Measurements from ENCODE around the gene RNF215.
"Not testable (repeated sequence)": the region's sequence is repeated elsewhere in the genome, so short reads cannot be mapped to it uniquely, and the experiment has no call there.

RNF215 gene

DNA sequence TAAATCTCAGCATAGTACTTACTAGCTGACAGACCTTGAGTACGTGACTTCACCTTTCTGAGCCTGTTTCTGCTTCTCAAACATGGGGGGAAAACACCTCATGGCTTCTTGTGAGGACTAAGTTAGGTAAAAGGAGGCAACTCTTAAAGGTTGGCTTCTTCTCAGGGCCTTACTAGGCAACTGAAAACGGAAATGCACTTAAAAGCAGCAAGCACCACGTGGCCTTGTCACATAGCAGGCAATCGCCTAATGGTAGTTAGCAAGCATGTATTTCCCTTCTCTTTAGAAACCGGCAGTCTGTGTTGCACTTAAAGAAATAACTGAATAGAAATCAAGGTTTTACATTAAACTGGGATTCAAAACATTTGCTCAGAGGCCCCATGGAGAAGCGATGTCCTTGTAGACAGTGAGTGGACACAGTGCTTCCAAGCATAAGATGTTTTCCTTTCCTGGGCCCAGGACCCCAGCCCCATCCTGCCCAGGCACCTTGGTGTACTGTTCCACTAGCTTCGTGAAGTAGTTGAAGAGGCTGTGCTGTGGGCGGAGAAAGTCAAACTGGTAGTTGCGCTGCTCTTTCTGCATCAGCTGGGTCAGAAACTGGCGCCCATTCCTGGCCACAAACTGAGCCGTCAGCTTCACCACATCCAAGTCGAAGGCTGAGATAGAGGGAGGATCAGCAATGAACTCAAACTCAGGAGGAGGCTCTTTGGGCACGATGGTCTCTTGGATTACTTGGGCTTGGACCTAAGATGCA, 42.6 kb downstream of the RNF215 start:
- DNase-seq (ENCODE audit: low read depth) = no peak

DNA sequence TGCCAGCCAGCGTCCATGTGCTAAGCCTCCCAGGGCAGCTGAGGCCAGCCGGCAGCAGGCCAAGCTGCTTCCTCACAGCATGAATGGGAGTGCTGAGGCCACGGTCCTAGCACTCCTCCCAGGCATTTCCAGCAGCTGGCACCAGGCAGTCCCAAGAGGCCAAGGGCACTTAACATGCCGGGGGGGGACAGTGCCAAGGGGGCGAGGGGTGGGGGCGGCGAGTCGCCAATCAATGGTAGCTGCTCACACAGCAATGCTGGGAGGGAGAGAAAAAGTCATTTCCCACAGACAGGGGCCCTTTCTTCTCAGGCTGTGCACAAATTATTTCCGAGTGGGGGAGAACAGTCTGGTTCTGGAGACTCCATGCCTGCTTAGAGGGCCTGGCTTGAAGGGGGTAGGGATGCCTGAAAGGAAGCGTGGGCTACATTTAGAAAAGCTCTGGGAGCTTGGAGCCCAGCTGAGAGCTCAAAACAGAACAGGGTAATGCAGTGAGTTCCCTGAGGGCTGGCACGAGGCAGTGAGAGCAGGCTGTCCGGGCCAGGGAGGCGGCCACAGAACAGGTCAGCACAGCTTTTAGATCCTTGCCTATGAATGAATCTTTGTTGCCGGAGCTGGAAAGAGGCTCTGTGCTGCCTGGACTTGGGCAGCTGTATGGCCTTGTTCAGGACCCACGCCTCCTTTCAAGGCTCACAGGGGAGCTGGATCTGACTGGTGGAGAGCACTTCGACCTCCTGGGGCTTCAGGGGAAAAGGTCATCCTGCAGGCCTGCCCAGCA, 46.1 kb downstream of the RNF215 start:
- DNase-seq (ENCODE audit: low read depth) = no peak
- TF ChIP-seq, protein P1, sequence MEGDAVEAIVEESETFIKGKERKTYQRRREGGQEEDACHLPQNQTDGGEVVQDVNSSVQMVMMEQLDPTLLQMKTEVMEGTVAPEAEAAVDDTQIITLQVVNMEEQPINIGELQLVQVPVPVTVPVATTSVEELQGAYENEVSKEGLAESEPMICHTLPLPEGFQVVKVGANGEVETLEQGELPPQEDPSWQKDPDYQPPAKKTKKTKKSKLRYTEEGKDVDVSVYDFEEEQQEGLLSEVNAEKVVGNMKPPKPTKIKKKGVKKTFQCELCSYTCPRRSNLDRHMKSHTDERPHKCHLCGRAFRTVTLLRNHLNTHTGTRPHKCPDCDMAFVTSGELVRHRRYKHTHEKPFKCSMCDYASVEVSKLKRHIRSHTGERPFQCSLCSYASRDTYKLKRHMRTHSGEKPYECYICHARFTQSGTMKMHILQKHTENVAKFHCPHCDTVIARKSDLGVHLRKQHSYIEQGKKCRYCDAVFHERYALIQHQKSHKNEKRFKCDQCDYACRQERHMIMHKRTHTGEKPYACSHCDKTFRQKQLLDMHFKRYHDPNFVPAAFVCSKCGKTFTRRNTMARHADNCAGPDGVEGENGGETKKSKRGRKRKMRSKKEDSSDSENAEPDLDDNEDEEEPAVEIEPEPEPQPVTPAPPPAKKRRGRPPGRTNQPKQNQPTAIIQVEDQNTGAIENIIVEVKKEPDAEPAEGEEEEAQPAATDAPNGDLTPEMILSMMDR (conservative IDR thresholded peaks at IDR 0.05; ENCODE audit: control insufficient read depth, insufficient read depth, low read depth, low read length) = no peak
- H3K4me3 ChIP-seq (ENCODE audit: control insufficient read depth, low read depth, low read length) = no peak overlapping the region

More for the DNA sequence above, 42.6 kb downstream of the RNF215 start:
- no peak overlapping the region for H3K4me3 ChIP-seq (ENCODE audit: control insufficient read depth, low read depth, low read length)
- TF ChIP-seq, protein P1 (conservative IDR thresholded peaks at IDR 0.05; ENCODE audit: control insufficient read depth, insufficient read depth, low read depth, low read length) = no peak

DNA sequence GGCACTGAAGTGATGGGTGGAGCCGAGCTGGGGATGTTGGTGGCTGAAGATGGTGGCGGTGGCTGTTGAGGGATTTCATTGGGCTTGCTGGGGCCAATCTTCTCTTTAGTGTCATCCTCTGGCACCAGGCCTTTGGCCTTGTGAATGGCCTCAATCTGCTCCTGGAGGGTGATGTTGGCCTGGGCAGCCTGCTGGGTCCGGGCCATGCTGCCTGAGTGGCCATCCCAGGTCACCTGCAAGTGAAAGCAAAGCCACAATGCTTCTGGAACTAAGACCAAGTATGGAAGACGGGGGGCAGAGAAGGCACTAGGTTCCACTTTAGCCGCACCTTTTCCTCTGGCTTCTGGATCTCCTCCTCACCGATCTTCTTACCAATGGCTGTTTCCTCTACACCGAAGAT, 48.4 kb downstream of the RNF215 start:
- DNase-seq (ENCODE audit: low read depth) = no peak
- no peak overlapping the region for H3K4me3 ChIP-seq (ENCODE audit: control insufficient read depth, low read depth, low read length)
- TF ChIP-seq, protein P1 (conservative IDR thresholded peaks at IDR 0.05; ENCODE audit: control insufficient read depth, insufficient read depth, low read depth, low read length) = no peak

DNA sequence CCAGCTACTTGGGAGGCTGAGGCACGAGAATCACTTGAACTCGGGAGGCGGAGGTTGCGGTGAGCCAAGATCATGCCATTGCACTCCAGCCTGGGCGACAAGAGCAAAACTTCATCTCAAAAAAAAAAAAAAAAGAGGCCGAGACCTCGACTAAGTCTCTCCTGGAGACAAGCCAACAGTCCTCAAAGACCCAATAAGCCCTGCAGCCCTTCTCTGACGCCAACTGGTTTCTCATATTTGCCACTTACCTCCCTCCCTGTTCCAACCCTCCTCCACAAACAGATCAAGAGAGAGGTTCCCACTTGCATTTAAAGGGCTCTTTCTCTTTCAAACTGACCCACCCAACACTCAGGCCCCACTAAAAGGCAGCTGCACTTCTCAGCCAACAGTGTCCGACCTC, 48.9 kb downstream of the RNF215 start:
- DNase-seq (ENCODE audit: low read depth); H3K4me3 ChIP-seq (ENCODE audit: control insufficient read depth, low read depth, low read length): not testable (repeated sequence)

DNA sequence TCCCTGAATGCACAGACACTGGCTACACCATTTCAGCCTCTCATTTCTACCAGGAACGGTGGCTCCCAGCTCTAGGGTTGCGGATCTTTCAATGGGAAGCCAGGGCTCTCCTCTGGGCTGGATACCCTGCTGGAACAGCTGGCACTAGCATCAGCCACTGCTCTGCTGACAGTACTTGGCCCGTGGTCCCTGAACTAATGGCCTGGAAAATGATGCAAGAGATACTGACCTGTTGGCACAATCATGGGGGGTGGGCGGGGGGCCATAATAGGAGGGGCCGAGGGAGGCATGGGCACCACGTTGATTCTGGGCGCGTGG, 49.8 kb downstream of the RNF215 start:
- H3K4me3 ChIP-seq (ENCODE audit: control insufficient read depth, low read depth, low read length) = no peak overlapping the region
- TF ChIP-seq, protein P1 (conservative IDR thresholded peaks at IDR 0.05; ENCODE audit: control insufficient read depth, insufficient read depth, low read depth, low read length) = no peak
- no peak for DNase-seq (ENCODE audit: low read depth)

DNA sequence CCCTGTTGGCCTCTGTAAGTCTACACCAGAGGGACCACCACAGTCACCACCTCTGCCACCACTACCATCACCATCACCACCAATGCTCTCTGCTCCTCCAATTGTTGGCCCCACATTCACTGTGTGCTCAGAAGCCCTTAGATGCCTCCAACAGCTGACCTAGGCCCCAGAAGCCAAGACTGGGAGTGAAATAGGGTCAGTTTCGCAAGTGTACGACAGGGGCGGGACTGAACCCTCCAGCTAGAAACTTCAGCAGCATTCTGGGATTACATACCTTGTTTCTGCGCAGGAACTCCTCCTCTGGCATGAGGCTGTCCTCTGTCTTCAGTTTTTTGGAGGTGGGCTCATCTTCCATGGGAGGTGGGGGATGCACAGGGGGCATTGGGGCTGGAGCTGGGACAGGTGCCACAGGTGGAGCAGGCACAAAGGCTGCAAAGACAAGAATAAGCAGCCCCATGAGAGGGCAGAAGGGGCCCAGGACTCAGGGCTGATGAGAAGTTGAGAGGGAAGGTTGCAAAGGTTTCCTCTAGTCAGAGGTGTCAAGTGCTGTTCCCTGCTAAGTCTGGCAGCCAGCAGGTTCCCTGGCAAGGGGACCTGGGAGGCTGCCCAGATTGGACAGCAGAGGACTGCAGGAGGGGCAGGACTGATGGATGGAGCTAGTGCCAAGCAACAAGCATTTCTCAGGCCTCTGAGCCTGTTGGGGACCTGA, 50.3 kb downstream of the RNF215 start:
- TF ChIP-seq, protein P1 (conservative IDR thresholded peaks at IDR 0.05; ENCODE audit: control insufficient read depth, insufficient read depth, low read depth, low read length) = no peak
- DNase-seq (ENCODE audit: low read depth) = no peak
- H3K4me3 ChIP-seq (ENCODE audit: control insufficient read depth, low read depth, low read length) = no peak overlapping the region

DNA sequence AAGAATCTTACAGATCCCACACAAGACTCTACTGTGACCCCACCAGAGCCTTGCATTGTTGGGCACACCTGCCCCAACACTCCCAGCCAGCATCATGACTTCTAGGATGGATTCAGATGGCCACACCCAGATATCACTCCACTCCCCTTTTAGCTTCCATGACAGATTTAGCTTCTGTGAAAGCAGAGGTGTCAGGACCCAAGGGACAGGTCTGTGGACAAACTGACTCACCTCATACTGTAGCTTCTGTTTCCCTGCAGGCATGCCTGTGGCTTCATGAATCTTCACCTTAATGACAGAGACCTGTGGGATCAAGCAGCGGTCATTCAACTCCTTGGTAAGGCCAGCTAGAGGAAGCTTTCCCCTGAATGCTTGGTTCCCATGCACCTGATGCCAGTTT, 52.0 kb downstream of the RNF215 start:
- no peak overlapping the region for H3K4me3 ChIP-seq (ENCODE audit: control insufficient read depth, low read depth, low read length)
- TF ChIP-seq, protein P1 (conservative IDR thresholded peaks at IDR 0.05; ENCODE audit: control insufficient read depth, insufficient read depth, low read depth, low read length) = no peak
- DNase-seq (ENCODE audit: low read depth) = no peak

All from fibroblast of mammary gland (primary cell).